HG03342 (cell line): ENCODE data around the gene EED.

Experiments
- ATAC-seq: cut with Tn5 transposase; IDR thresholded peaks from one replicate; pipeline ENCODE4 v1.9.1; 2021; ENCODE audit warnings: mild to moderate bottlenecking, moderate library complexity; ENCODE audit not compliant: unreplicated experiment

Gene EED, protein sequence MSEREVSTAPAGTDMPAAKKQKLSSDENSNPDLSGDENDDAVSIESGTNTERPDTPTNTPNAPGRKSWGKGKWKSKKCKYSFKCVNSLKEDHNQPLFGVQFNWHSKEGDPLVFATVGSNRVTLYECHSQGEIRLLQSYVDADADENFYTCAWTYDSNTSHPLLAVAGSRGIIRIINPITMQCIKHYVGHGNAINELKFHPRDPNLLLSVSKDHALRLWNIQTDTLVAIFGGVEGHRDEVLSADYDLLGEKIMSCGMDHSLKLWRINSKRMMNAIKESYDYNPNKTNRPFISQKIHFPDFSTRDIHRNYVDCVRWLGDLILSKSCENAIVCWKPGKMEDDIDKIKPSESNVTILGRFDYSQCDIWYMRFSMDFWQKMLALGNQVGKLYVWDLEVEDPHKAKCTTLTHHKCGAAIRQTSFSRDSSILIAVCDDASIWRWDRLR

DNA sequence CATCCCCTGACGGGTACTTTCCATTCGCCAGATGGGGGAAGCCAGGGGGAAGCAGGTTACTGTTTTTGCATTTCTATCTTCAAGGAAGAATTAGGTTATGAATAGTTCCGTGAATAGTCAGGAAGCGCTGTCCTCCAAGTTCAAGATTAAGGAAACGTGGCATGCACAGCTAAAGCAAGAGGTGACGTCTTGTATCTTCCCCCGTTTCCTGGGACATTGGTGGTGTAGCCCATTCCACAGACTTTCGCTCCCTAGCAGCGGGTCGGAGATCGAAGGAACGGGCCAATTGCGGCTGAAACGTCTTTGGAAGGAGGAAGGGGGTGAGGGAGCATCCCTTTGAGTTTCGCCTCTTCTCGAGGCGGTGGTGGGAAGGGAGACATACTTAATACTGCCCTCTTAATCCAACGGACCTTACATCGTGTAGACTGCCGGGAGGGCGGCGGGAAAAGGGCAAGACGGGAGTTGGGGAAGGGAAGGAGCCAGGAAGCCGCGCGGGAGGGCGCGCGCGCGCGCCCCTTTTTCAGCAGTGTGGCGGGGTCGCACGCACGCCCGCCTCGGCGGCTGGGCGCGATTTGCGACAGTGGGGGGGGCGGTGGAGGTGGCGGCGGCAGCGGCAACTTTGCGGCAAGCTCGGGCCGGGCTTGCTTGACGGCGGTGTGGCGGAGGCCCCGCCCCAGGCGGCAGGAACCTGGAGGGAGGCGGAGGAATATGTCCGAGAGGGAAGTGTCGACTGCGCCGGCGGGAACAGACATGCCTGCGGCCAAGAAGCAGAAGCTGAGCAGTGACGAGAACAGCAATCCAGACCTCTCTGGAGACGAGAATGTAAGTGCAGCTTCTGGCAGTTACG is at the start of gene EED:
EED (plus strand) TSS at position 232 of the 847 bp plus-strand sequence; CDS start at position 709, 477 bp downstream.
- peak; percentile 74 for ATAC-seq

DNA sequence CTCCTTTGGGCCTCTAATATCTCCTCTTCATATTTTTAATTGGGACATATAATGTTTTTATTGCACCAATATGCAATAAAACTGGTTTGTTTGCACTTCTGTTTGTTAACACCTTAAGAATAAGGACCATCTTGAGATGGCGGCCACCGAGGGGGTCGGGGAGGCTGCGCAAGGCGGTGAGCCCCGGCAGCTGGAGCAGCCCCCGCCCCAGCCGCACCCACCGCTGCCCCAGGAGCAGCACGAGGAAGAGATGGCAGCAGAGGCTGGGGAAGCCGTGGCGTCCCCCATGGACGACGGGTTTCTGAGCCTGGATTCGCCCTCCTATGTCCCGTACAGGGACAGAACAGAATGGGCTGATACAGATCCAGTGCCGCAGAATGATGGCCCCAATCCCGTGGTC is 49.6 kb upstream of the EED start:
- ATAC-seq: no peak

DNA sequence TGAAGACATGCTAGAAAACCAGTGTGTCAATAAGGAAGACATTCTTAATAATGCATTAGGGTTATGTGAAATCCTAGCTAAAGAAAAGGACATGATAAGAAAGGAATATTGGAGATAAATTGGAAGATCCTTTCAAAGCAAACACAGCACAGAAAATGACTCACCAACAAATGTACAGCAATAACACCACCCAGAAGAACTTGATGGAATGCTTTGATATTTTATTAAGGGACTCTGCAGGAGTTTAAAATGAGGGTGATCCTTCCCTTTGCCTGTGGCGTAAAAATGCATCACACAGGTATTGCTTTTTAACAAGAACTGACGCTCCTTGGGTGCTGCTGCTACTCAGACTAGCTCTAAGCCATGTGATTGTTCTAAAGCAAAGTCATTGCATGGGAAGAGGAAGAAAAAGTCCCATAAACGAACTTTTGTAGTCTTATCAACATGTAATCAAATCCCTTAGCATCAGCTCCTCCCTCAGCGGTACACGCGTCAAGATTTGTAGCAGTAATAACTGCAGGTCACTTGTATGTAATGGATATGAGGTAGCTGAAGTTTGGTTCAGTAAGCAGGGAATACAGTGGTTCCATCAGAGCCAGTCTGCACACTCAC is 48.4 kb upstream of the EED start:
- no peak for ATAC-seq

DNA sequence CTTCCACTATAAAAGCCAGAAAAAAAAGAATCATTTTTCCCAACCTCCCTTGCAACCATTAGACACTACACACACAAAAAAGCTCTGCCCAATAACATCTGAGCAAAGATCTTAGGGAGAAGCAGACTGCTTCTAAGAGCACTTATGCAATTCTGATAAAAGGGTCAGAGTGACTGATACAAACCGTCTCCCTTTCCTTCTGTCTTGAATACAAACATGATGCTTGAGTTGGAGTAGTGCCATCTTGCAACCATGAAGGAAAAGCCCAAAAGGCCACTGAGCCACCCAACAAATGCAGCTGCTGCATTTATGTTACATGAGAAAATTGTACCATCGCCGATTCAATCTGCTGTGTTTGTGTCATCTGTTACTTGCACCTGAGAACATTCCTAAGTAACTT is 47.6 kb upstream of the EED start:
- no peak for ATAC-seq

DNA sequence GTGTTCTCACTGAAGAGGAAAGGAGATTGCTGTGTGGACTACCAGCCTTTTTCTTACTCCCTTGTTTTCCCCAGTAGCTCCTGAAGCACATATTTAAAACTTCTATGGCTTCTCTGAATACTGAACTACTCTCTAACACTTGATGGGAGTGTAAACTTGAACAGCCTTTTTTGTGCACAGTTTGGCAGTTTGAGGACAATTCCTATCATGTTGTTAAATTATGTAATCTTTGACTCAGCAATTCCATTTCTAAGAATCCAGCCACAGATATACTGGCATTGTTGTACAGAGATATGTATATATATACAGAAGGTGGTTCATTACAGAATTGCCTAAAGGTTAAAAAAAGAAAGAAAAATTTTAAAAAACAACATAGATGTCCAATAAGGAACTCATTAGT is 47.1 kb upstream of the EED start:
- no peak for ATAC-seq

DNA sequence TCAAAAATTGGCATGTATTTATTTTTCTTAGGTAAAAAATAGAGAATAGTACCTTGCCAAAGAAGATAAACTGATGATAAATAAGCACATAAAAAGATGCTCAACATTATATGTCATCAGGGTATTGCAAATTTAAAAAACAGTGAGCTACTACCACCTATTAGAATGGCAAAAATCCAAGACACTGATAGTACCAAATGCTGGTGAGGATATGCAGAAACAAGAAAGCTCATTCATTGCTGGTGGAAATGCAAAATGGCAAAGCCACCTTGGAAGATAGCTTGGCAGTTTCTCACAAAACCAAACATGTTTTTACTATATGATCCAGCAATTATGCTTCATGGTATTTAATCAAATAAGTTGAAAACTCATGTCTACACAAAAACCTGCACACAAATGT is 46.4 kb upstream of the EED start:
- no peak for ATAC-seq

DNA sequence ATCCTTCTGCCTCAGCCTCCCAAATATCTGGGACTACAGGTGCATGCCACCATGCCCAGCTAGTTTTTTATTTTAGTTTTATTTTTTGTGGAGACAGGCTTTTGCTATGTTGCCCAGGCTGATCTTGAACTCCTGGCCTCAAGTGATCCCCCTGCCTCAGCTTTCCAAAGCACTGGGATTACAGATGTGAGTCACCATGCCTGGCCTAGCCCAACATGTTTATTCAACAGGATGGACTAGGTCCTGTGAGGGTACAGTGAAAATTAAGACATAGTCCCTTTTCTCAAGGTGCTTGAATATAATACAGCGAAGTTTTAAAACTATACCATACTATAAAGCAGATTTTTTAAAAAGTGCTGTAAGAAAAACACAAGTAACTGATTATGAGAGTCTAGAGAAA is 45.2 kb upstream of the EED start:
- no peak for ATAC-seq

DNA sequence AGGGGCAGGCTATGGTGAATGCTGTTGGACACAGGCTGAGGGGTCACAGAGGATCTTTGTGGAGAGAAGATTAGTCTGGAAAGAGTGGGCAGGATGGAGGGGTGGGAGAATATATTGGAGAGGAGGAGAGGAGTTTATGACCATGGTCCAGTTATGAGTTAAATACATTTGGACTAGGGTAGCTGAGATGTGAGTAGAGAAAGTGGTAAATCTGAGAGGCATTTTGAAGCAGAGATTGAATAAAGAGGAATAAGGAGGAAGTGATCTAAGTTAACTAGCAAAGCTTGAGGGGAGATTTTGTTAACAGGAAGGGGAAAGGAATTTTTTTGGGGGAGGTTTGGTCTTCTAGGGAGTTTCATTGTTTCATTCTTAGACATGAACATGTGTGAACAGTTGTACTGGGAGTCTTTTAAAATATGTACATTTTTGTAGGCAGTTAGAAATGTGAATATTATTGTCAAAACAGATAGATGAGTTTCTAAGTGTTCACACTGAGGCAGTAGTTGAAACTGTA is 43.1 kb upstream of the EED start:
- no peak for ATAC-seq

DNA sequence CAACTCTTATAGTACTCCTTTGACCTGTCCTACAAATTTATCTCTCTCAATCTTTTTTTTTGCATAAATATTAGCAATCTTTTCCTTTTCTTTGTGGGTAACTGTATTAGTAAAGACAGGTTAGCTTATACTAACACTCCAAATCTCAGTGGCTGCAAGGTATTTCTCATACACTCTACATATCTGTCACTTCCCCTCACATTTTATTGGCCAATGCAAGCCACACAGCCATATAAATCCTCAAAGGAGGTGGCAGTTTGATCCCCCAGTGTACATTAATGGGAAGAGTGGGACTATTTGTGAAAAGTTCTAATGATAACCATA is 42.6 kb upstream of the EED start:
- ATAC-seq: peak; percentile 54

DNA sequence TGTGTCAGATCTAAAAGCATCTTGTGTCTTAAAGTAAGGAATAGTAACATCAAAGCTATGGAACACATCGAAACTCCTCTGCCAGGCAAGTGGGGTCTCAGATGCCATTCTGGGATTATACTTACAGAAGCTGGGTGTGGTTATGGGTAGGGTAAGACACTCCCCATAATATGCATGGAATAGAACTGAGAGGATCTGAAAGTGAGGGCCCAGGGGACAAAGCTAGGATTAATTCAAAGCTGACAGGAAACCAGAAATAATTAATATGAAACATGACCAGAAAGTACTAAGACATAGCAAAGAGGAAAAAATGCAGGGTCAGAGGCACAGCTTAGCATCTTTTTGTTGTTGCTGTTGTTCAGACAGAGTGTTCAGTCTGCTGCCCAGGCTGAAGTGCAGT is 40.2 kb upstream of the EED start:
- ATAC-seq: no peak

DNA sequence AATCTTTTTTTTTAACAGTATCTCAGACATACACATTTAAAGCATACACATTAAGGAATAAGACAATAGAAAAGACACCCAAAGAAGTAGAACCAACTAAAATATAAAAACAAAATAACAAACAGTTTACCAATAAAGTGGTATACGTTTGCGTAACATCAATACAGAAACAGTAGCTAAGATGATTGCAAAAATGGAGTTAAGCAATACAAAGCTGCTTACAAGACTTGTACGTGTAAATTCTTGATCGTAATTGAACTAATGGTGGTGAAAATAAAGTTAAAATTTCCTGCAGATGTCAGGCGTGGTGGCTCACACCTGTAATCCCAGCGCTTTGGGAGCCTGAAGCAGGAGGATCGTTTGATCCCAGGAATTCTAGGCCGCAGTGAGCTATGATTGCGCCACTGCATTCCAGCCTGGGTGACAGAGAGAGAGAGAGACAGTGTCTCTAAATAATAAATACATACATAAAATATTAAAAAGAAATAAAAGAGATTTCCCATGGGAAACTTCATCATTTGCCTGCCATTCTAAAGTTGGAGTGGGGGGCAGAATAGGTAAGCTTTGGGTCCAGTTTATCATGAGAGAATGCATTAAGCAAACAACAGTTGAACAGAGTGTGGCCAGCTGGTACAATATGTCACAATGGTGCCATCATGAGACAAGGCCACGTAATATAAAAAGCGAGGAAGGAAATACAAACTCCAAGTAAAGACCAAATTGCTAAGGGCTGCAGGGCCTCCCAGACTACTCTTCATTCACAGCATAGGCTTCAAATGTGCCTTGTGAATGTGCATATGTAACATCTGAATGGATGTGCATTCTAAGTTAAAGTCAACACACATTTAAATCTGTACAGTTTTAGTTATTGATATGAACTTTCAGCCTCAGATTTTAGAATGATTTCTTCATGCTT is 38.9 kb upstream of the EED start:
- ATAC-seq: no peak

DNA sequence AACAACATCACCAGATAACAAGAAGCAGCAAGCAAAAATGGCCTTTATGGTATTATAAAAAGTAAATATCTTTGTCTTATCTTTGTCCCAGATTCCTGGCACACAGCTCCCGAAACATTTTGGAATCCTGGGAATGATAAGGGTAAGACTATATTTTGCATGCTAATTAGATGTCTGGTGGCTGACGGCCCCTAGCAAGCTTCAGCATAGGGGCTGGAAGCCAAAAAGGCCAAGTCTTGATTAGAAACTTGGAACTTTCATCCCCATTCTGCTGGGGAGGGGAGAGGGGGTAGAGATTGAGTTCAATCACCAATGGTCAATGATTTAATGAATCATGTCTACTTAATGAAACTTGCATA is 38.2 kb upstream of the EED start:
- ATAC-seq: no peak

DNA sequence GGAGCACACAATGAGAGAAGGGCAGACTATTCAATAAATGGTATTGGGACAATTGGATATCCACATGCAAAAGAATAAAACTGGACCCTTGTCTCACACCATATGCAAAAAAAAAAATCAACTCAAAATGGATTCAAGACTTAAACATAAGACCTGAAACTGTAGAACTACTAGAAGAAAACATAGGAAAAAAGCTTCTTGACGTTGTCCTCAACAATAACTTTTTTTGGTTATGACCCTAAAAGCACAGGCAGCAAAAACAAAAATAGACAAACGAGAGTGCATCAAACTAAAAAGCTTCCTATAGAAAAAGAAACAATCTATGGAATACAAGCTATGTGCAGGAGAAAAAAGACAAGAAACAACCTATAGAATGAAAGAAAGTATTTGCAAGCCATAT is 37.1 kb upstream of the EED start:
- no peak for ATAC-seq

DNA sequence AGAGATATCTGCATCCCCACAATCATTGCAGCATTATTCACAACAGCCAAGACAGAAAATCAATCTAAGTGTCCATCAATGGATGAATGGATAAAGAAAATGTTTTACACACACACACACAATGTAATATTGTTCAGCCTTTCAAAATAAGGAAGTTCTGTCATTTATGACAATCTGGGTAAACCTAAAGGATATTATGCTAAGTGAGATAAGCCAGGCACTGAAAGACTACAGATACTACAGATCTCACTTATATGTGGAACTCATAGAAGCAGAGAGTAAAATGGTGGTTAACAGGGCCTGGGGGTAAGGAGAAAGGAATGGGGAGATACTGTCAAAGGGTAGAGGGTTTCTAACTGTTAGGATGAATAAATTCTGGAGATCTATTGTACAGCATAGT is 36.0 kb upstream of the EED start:
- no peak for ATAC-seq

DNA sequence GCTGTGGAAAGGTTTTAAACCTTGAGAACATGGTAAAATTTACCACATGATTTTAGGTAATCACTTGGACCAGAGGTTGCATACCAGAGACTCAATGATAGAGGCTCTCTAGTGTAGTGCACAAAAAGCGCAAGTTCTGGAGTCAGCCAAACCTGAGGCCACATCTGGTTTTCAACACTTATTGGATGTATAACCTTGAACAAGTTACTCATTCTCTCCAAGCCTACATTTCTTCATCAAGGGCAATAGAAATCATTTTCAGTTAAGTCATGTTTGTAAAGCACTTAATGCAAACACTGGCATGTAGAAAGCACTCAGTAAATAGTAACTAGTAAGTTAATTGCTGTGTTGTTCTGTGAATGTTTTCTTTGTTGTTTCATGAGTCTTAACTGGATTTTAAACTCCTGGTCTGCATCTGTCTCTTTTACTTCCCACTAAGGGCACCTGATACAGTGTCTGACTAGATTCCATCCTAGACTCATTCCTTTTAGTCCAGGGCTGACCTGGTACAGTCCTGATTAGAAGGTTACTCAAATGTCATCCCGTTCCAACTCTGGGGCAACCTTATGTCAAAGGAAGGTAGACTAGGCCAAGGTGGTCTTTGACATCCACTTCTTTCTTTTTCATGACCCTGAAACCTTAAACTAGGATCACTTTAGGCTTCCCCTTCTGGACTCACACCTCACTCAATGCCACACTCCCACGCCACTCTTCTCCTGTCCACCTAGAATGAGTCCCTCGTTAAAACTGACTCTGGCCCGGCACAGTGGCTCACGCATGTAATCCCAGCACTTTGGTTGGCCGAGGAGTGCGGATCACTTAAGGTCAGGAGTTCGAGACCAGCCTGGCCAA is 34.5 kb upstream of the EED start:
- no peak for ATAC-seq

DNA sequence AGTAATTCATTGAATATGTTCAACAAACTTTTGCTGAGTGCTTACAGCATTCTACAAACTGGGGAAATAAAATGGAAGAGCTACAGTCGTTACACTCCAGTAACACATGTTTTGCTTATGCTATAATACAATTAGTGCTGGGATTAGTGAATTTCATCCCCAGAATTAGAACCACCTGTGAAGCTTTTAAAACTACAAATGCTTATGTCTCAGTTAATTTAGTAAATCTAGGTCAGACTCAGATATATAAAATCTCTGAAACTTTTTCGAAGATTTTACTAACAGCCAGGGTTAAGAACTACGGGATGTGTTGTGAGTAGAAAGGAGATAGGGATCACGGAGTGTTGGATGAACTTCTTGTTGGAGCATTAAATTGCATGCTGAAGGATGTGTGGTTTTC is 33.7 kb upstream of the EED start:
- ATAC-seq: no peak

DNA sequence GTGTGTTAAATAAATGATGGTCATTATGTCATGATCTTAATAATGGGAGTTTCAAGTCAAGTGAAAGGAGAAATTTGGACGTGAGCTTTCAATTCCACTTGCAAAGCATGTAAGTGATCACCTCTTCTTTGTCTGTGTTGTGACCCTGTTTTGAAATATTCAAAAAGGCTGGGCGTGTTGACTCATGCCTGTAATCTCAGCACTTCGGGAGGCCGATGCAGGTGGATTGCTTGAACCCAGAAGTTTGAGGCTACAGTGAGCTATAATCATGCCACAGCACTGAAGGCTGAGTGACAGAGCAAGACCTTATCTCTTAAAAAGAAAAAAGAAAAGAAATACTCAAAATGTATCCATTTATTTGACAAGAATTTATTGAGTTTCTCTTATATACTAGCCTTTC is 32.9 kb upstream of the EED start:
- ATAC-seq: no peak

DNA sequence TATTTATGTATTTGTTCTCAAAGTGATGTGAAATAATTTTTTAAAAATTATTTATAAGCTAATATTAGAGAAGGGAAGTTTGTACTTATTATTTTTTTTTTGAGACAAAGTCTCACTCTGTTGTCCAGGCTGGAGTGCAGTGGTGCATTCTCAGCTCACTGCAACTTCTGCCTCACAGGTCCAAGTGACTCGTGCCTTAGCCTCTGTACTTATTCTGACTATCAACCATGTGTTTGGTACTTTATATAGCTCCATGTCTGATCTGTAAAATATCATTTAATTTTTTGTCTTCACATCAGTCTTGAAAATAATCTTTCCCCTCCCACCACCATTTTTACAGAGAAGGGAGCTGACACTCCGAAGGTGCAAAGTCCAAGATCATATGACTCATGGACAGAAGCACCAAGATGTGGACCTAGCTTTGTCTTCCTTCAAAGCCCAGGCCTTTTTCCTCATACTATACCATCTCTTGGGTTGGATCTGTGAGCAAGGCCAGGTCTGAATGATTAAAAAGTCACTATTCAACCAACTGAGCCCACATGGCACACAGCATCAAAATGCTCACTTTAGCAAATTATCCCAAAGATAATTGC is 32.4 kb upstream of the EED start:
- no peak for ATAC-seq

DNA sequence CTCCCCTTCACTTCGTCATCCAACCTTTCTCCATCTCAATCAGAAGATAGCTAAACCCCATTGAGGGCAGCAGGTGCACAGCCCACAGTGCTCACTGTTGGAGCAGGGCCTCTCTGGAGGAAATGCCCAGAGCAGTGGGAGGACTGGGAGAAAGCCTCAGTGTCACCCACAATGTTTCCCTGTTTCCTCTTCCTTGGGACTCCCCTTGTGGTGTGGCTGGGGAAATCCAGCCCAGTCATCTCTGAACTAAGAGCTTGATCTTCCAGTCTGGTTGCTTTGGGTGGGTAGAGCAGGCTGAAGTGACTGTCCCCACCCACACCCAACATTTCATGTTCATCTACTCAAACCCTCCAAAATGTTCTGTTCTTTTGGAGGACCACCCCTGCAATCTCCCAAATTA is 29.8 kb upstream of the EED start:
- ATAC-seq: peak; percentile 36
